Karpas-422 (cell line): Measurements from ENCODE around the gene SESN3. TPM values are rescaled to one million over a fixed set of nuclear protein-coding genes. Genes with fewer than 3 reads are reported as not detected.
A peak's percentile ranks its signal among the peaks of the same experiment; 100 is the strongest.
"Not testable (repeated sequence)": the region's sequence is repeated elsewhere in the genome, so short reads cannot be mapped to it uniquely, and the experiment has no call there.

Source experiments
- DNase-seq: peaks from one replicate; pipeline ENCODE4 v3.0.0-alpha.2; 2015
- H2AFZ ChIP-seq: fragments of 200-600 bp; sonication (generic); 2 replicates; pipeline ENCODE4 v1.6.1; 2014; ENCODE audit warnings: antibody characterized with exemption, low read length, mixed read lengths
- H3K27ac ChIP-seq: fragments of 200-600 bp; sonication (generic); 2 replicates; pipeline ENCODE4 v1.5.1; 2014; ENCODE audit warnings: mild to moderate bottlenecking, low read length, moderate library complexity
- H3K27me3 ChIP-seq: fragments of 200-600 bp; sonication (generic); 2 replicates; pipeline ENCODE4 v1.6.1; 2014; ENCODE audit warnings: low read length, mixed read lengths
- H3K36me3 ChIP-seq: fragments of 200-600 bp; sonication (generic); 2 replicates; pipeline ENCODE4 v1.6.1; 2014; ENCODE audit warnings: low read length, mixed read lengths; ENCODE audit not compliant: insufficient read depth
- H3K4me1 ChIP-seq: fragments of 200-600 bp; sonication (generic); 2 replicates; pipeline ENCODE4 v1.6.1; 2014; ENCODE audit warnings: mild to moderate bottlenecking, low read length, mixed read lengths
- H3K4me2 ChIP-seq: fragments of 200-600 bp; sonication (generic); 2 replicates; pipeline ENCODE4 v1.6.1; 2014; ENCODE audit warnings: low read length, low read depth, mild to moderate bottlenecking; ENCODE audit not compliant: poor library complexity, severe bottlenecking
- H3K4me3 ChIP-seq: fragments of 200-600 bp; sonication (generic); 2 replicates; pipeline ENCODE4 v1.5.1; 2014; ENCODE audit warnings: mild to moderate bottlenecking, antibody characterized with exemption, low read length, mixed read lengths
- H3K79me2 ChIP-seq: fragments of 200-600 bp; sonication (generic); 2 replicates; pipeline ENCODE4 v1.6.1; 2014; ENCODE audit warnings: mild to moderate bottlenecking, low read length, mixed read lengths
- H3K9ac ChIP-seq: fragments of 200-600 bp; sonication (generic); 2 replicates; pipeline ENCODE4 v1.6.0; 2014; ENCODE audit warnings: low read length
- H3K9me2 ChIP-seq: fragments of 200-600 bp; sonication (generic), shearing (Covaris generic); replicated peaks from 2 replicates; pipeline ENCODE4 v1.6.0; 2014; ENCODE audit warnings: mild to moderate bottlenecking, low read length, moderate library complexity; ENCODE audit not compliant: insufficient read depth
- H3K9me3 ChIP-seq: fragments of 300-700, 200-600 bp; sonication (generic); 2 replicates; pipeline ENCODE4 v1.6.1; 2014; ENCODE audit warnings: low read length, mixed read lengths
- H4K20me1 ChIP-seq: fragments of 200-600 bp; sonication (generic); 2 replicates; pipeline ENCODE4 v1.6.1; 2014; ENCODE audit warnings: mild to moderate bottlenecking, antibody characterized with exemption, low read length, low read depth; ENCODE audit not compliant: insufficient read depth
- total RNA-seq: library from RNA; depleted of rRNA; stranded (reverse); fragments of >200 nt; shearing (Covaris generic); gene quantifications from 2 replicates; pipeline ENCODE4 v1.2.3, GENCODE V29; 2014; ENCODE audit warnings: low replicate concordance

Gene SESN3
- total RNA-seq, 1 experiment from 2014 or later: 58.9 TPM

- H3K9me2 ChIP-seq: no peaks in the 10 kb centered on the region
- H3K4me2 ChIP-seq: peak overlapping the region; percentile 87
- H4K20me1 ChIP-seq: peaks cover 13% of the 10 kb centered on the region
- peaks cover 4% of the 10 kb centered on the region for H3K79me2 ChIP-seq
- peaks cover 5% of the 10 kb centered on the region for H3K27me3 ChIP-seq
- H3K9ac ChIP-seq: peak overlapping the region; percentile 65
- H3K36me3 ChIP-seq: no peaks in the 10 kb centered on the region
- H3K4me3 ChIP-seq: peak overlapping the region; percentile 64
- DNase-seq: no peak
- H3K4me1 ChIP-seq: peaks cover 38% of the 10 kb centered on the region
- H2AFZ ChIP-seq: peak overlapping the region; percentile 51
- H3K9me3 ChIP-seq: no peaks in the 10 kb centered on the region
- no peak overlapping the region for H3K27ac ChIP-seq
Observed at GRCh38 chr11:95232666-95233065, 1.7 kb upstream of the SESN3 start.

- H3K4me3 ChIP-seq: peak overlapping the region; percentile 64
- peak; percentile 90 for DNase-seq
- H3K9me2 ChIP-seq: no peaks in the 10 kb centered on the region
Observed at GRCh38 chr11:95231881-95232605, 1.0 kb upstream of the SESN3 start.

DNA sequence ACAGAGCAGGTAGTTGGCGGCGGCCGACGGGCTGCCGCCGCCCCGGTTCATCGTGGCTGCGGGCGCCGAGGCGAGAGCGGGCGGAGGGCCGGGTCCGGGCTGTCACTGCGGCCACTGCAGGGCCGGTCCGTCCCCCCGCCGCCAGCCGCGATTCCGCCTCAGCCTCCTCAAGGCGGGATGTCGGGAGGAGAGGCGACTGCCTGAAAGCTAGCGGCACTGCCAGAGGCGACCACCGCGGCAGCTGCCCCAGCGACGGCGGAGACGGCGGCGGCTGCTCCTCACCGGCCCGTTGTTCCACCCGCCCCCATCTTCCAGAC is 234 bp downstream of the SESN3 start:
- Histone ChIP-seq H3K4me2 (peak overlapping the region; percentile 95), H3K4me3 (peak overlapping the region; percentile 78), H3K27ac (no peak overlapping the region), H3K9me2 (no peaks in the 10 kb centered on the region), H3K79me2 (peaks cover 6% of the 10 kb centered on the region), H4K20me1 (peaks cover 13% of the 10 kb centered on the region), H3K36me3 (no peaks in the 10 kb centered on the region), H3K9ac (peak overlapping the region; percentile 75), H2AFZ (peak overlapping the region; percentile 54), H3K9me3 (no peaks in the 10 kb centered on the region), H3K4me1 (peaks cover 38% of the 10 kb centered on the region), H3K27me3 (peaks cover 5% of the 10 kb centered on the region)
- DNase-seq: no peak

More at GRCh38 chr11:95231881-95232605, 1.0 kb upstream of the SESN3 start:
- Histone ChIP-seq H3K36me3 (no peaks in the 10 kb centered on the region), H4K20me1 (peaks cover 13% of the 10 kb centered on the region), H3K79me2 (peaks cover 6% of the 10 kb centered on the region), H3K27me3 (peaks cover 5% of the 10 kb centered on the region), H3K9ac (peak overlapping the region; percentile 65), H2AFZ (peak overlapping the region; percentile 51), H3K9me3 (no peaks in the 10 kb centered on the region), H3K4me1 (peaks cover 38% of the 10 kb centered on the region), H3K27ac (peak overlapping the region; percentile 62), H3K4me2 (peak overlapping the region; percentile 87)

- Histone ChIP-seq H3K9ac (peak overlapping the region; percentile 75), H3K4me1 (peaks cover 38% of the 10 kb centered on the region)
- DNase-seq: peak; percentile 81
Observed at GRCh38 chr11:95229993-95230809, 801 bp downstream of the SESN3 start.

DNA sequence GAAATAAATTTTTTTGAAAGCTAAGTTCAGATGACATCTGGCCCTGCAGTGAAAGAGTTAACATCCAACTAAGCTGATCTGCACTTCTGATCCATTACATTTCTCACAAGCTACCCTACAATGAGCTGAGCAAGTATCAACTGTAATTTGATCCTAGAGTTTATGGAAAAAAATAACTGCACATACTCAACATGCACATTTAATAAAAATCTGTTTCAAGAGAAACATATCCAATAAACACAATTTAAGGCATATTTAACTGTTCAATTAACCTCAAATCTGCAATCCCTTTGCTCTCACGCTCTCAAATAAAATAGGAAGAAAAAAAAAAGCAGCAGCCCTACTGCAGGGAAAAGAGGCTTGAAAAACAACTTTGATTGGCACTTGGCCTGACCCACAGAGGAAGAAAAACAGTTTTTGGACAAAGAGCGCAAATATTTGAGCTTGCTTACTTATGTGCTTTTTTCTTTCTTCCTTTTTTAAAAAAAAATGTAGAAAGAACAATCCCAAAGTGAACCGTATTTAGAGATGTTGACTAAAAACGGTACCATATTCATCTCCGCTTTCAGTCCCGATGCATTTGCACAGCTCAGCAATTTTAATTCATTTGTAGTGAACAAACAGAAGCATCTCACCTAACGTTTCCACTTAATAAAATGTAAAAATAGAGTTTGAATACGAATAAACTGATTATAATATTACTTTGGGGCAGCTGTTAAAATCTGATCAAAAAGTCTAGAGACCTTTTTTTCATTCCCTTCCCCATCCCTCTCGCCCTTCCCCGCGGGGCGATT is 1.6 kb downstream of the SESN3 start:
- peak overlapping the region; percentile 95 for H3K4me2 ChIP-seq
- peak overlapping the region; percentile 78 for H3K4me3 ChIP-seq
- H3K9me2 ChIP-seq: no peaks in the 10 kb centered on the region
- no peaks in the 10 kb centered on the region for H3K9me3 ChIP-seq
- peak overlapping the region; percentile 75 for H3K9ac ChIP-seq
- H3K4me1 ChIP-seq: peaks cover 38% of the 10 kb centered on the region
- no peak overlapping the region; the same call in 1 of the 2 replicates for H2AFZ ChIP-seq
- H3K36me3 ChIP-seq: no peaks in the 10 kb centered on the region
- H4K20me1 ChIP-seq: peaks cover 17% of the 10 kb centered on the region
- H3K27ac ChIP-seq: no peak overlapping the region
- peaks cover 5% of the 10 kb centered on the region for H3K27me3 ChIP-seq
- peaks cover 6% of the 10 kb centered on the region for H3K79me2 ChIP-seq
- DNase-seq: peak; percentile 65

More at GRCh38 chr11:95229993-95230809, 801 bp downstream of the SESN3 start:
- Histone ChIP-seq H3K9me3 (no peaks in the 10 kb centered on the region), H3K36me3 (no peaks in the 10 kb centered on the region), H3K4me2 (peak overlapping the region; percentile 95), H3K27ac (no peak overlapping the region), H3K27me3 (peaks cover 5% of the 10 kb centered on the region), H3K4me3 (peak overlapping the region; percentile 78), H3K79me2 (peaks cover 6% of the 10 kb centered on the region), H3K9me2 (no peaks in the 10 kb centered on the region), H4K20me1 (peaks cover 13% of the 10 kb centered on the region), H2AFZ (peak overlapping the region; percentile 54)

DNA sequence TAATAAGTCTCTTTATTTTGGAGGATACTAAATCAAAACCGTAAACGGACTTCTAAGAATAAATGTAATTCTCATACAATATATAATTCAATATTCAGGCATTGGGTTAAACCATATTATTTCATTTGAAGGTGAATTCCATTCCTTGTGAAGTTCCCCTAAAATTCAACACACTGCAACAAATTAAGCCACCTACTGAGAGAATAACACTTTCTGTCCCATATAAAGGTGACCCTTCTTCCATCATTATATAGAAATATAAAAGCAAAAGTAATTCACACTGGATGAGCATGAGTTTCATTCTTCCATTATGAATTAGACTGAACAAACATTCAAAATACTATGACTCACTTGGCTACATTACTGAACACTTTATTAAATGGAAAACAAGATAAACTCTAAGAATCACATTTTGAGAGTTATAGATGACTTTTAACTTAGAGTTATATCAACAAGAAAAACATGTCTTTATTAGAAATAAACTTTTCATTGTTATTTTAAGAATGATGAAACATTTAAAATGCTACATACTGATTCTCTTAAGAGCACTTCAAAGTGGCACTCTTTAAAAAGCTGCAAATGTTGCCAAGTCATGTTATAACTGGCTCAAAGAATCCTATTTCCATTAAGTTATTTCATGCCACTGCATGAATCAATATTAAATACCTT is 2.8 kb downstream of the SESN3 start:
- H3K27me3 ChIP-seq: peaks cover 5% of the 10 kb centered on the region
- no peak overlapping the region for H3K9ac ChIP-seq
- peak overlapping the region; percentile 95 for H3K4me2 ChIP-seq
- no peak overlapping the region for H3K27ac ChIP-seq
- no peaks in the 10 kb centered on the region for H3K9me2 ChIP-seq
- peaks cover 25% of the 10 kb centered on the region for H4K20me1 ChIP-seq
- peaks cover 38% of the 10 kb centered on the region for H3K4me1 ChIP-seq
- no peaks in the 10 kb centered on the region for H3K9me3 ChIP-seq
- H3K4me3 ChIP-seq: no peak overlapping the region
- no peak overlapping the region for H2AFZ ChIP-seq
- no peak for DNase-seq
- H3K79me2 ChIP-seq: peaks cover 9% of the 10 kb centered on the region
- H3K36me3 ChIP-seq: no peaks in the 10 kb centered on the region

DNA sequence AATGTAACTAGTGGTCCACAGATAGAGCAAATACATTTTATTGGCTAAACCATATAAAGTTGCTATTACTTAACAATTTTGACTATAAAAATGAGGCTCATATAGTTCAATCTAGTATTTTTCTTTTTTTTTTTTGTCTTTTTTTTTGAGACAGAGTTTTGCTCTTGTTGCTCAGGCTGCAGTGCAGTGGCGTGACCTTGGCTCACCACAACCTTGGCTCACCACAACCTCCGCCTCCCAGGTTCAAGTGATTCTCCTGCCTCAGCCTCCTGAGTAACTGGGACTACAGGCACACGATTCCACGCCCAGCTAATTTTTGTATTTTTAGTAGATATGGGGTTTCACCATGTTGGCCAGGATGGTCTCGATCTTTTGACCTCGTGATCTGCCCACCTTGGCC is 3.9 kb downstream of the SESN3 start:
- not testable (repeated sequence) for H3K9me2 ChIP-seq, H3K4me3 ChIP-seq, H3K36me3 ChIP-seq, H3K79me2 ChIP-seq, H3K9ac ChIP-seq, DNase-seq, H3K27ac ChIP-seq, H3K9me3 ChIP-seq, H2AFZ ChIP-seq, H3K4me2 ChIP-seq, H3K27me3 ChIP-seq
- Histone ChIP-seq H4K20me1 (peaks cover 31% of the 10 kb centered on the region), H3K4me1 (peaks cover 28% of the 10 kb centered on the region)
